ENCODE measurements around the gene ORAI2.
"Not testable (repeated sequence)": the region's sequence is repeated elsewhere in the genome, so short reads cannot be mapped to it uniquely, and the experiment has no call there.

ORAI2 gene

GRCh38 chr7:102433219-102434038, at the start of gene ORAI2:
ORAI2 (plus strand) TSS chr7:102433575; CDS start chr7:102438957, 5,382 bp downstream.
- peak; percentile 76 for DNase-seq

- DNase-seq: no peak
Measured at GRCh38 chr7:102387064-102387463, 46.3 kb upstream of the ORAI2 start.

GRCh38 chr7:102389810-102390209, 43.6 kb upstream of the ORAI2 start:
- no peak for DNase-seq

- peak; percentile 62 for DNase-seq
Measured at GRCh38 chr7:102390697-102391484, 42.5 kb upstream of the ORAI2 start.

GRCh38 chr7:102392330-102392729, 41.0 kb upstream of the ORAI2 start:
- DNase-seq: no peak

GRCh38 chr7:102393467-102393866, 39.9 kb upstream of the ORAI2 start:
- no peak for DNase-seq

GRCh38 chr7:102395592-102395872, 37.8 kb upstream of the ORAI2 start:
- DNase-seq: no peak

GRCh38 chr7:102395873-102396709, 37.3 kb upstream of the ORAI2 start, which contains the start of gene PRKRIP1:
PRKRIP1 (plus strand) TSS chr7:102396363; CDS start chr7:102396412, 49 bp downstream.
- DNase-seq: peak; percentile 89

GRCh38 chr7:102396710-102397019, 36.7 kb upstream of the ORAI2 start:
- no peak for DNase-seq

- DNase-seq: no peak
Measured at GRCh38 chr7:102398543-102398942, 34.8 kb upstream of the ORAI2 start.

- DNase-seq: no peak
Measured at GRCh38 chr7:102400360-102400759, 33.0 kb upstream of the ORAI2 start.

- DNase-seq: no peak
Measured at GRCh38 chr7:102403563-102403962, 29.8 kb upstream of the ORAI2 start.

- peak; percentile 50 for DNase-seq
Measured at GRCh38 chr7:102404005-102404861, 29.1 kb upstream of the ORAI2 start.

GRCh38 chr7:102404862-102405188, 28.6 kb upstream of the ORAI2 start:
- not testable (repeated sequence) for DNase-seq

GRCh38 chr7:102407910-102408309, 25.5 kb upstream of the ORAI2 start:
- DNase-seq: no peak

GRCh38 chr7:102408530-102408929, 24.8 kb upstream of the ORAI2 start:
- not testable (repeated sequence) for DNase-seq

GRCh38 chr7:102409340-102409739, 24.0 kb upstream of the ORAI2 start:
- no peak for DNase-seq

GRCh38 chr7:102410123-102410522, 23.3 kb upstream of the ORAI2 start:
- no peak for DNase-seq

- DNase-seq: no peak
Measured at GRCh38 chr7:102410918-102411317, 22.5 kb upstream of the ORAI2 start.

GRCh38 chr7:102412548-102412947, 20.8 kb upstream of the ORAI2 start:
- DNase-seq: no peak

GRCh38 chr7:102413091-102413490, 20.3 kb upstream of the ORAI2 start:
- no peak for DNase-seq

GRCh38 chr7:102413611-102414010, 19.8 kb upstream of the ORAI2 start:
- DNase-seq: no peak
